Measurements from ENCODE around the gene CARD10.
"Not testable (repeated sequence)": the region's sequence is repeated elsewhere in the genome, so short reads cannot be mapped to it uniquely, and the experiment has no call there.

- TF ChIP-seq CTCF (IDR thresholded peaks at IDR 0.05); POLR2AphosphoS5 (IDR thresholded peaks at IDR 0.05; ENCODE audit: low read depth, low read length); REST (IDR thresholded peaks at IDR 0.05; ENCODE audit: low read depth, low read length); JUND (IDR thresholded peaks at IDR 0.05); GATA2 (CRISPR knock-in tag; IDR thresholded peaks at IDR 0.05); MXI1 (IDR thresholded peaks at IDR 0.05; ENCODE audit: low read depth, low read length); EP300 (IDR thresholded peaks at IDR 0.05; ENCODE audit: borderline replicate concordance in 1 of 2, low read depth in 1 of 2, low read length in 1 of 2); USF2 (IDR thresholded peaks at IDR 0.05; ENCODE audit: borderline replicate concordance, low read depth, low read length); MAX (IDR thresholded peaks at IDR 0.05; ENCODE audit: low read depth); FOSL2 (IDR thresholded peaks at IDR 0.05; ENCODE audit: borderline replicate concordance, low read depth): not testable (repeated sequence)
Observed at GRCh38 chr22:37539790-37540189, 20.6 kb upstream of the CARD10 start.

All from SK-N-SH (cell line).